K562 treated with DMSO at 1 percent for 4 hours (cell line): Measurements from ENCODE around the gene RPS17. TPM values are rescaled to one million over a fixed set of nuclear protein-coding genes. Genes with fewer than 3 reads are reported as not detected.

Source experiments
- total RNA-seq: library from RNA; unstranded; fragments of 300-600 nt; gene quantifications from 2 replicates; pipeline ENCODE4 v1.2.3, GENCODE V29; 2022; ENCODE audit not compliant: insufficient read depth

Gene RPS17
- 8,090 and 8,545 TPM in 2 replicates for total RNA-seq

GRCh38 chr15:82540055-82540983 is at the start of gene RPS17:
TSS of gene RPS17 (minus strand) at chr15:82540457. CDS start at chr15:82540428, 29 bp downstream.

Other genes starting within 250 kb of the RPS17 start
- 0.84 and 1.6 TPM in 2 replicates for gene GOLGA6L10, start 191.0 kb downstream of the RPS17 start, total RNA-seq
- gene GOLGA6L9, start 110.6 kb downstream of the RPS17 start, total RNA-seq, result 2.7 and 2.9 TPM in 2 replicates
- gene CPEB1, start 106.9 kb upstream of the RPS17 start, total RNA-seq, result 12.5 and 15.0 TPM in 2 replicates
- gene AP3B2, start 169.4 kb upstream of the RPS17 start, total RNA-seq, result not detected in 2 replicates